OCI-LY3 (cell line): ENCODE results near the gene CENPT.

Experiments
- H2AFZ ChIP-seq: fragments of 200-600, 300-600 bp; shearing (Covaris generic); 2 replicates; pipeline ENCODE4 v1.6.0; 2014; ENCODE audit warnings: antibody characterized with exemption, low read depth, low read length
- H3K27ac ChIP-seq: fragments of 200-600, 300-600 bp; sonication (generic); 2 replicates; pipeline ENCODE4 v1.5.1; 2014; ENCODE audit warnings: mild to moderate bottlenecking, low read length, moderate library complexity, mixed read lengths
- H3K27me3 ChIP-seq: fragments of 200-600, 300-600 bp; sonication (generic); 2 replicates; pipeline ENCODE4 v1.6.1; 2014; ENCODE audit warnings: low read depth, low read length, mixed read lengths
- H3K36me3 ChIP-seq: fragments of 200-600, 300-600 bp; sonication (generic); replicated peaks from 2 replicates; pipeline ENCODE3; 2014; ENCODE audit warnings: low read depth, low read length, mixed read lengths
- H3K4me1 ChIP-seq: fragments of 300-600, 200-600 bp; sonication (generic); 2 replicates; pipeline ENCODE4 v1.6.1; 2014; ENCODE audit warnings: low read length, mixed read lengths
- H3K4me2 ChIP-seq: fragments of 200-600, 300-600 bp; sonication (generic); 2 replicates; pipeline ENCODE4 v1.6.1; 2014; ENCODE audit warnings: low read length, mixed read lengths
- H3K4me3 ChIP-seq: fragments of 300-600, 200-600 bp; sonication (generic); 2 replicates; pipeline ENCODE4 v1.5.1; 2014; ENCODE audit warnings: antibody characterized with exemption, mild to moderate bottlenecking, low read length, moderate library complexity
- H3K79me2 ChIP-seq: fragments of 300-600, 200-600 bp; shearing (Covaris generic); 2 replicates; pipeline ENCODE4 v1.6.1; 2014; ENCODE audit warnings: mild to moderate bottlenecking, low read length, mixed read lengths
- H3K9ac ChIP-seq: fragments of 300-600, 200-600 bp; shearing (Covaris generic); 2 replicates; pipeline ENCODE4 v1.6.0; 2014; ENCODE audit warnings: mild to moderate bottlenecking, low read length, moderate library complexity
- H3K9me3 ChIP-seq: fragments of 200-600, 300-600 bp; shearing (Covaris generic); 2 replicates; pipeline ENCODE4 v1.6.1; 2014; ENCODE audit warnings: low read length, mixed read lengths; ENCODE audit not compliant: insufficient read depth
- H4K20me1 ChIP-seq: fragments of 200-600, 300-600 bp; sonication (generic); 2 replicates; pipeline ENCODE4 v1.6.1; 2016; ENCODE audit warnings: low read length, mixed read lengths; ENCODE audit not compliant: insufficient read depth
- EZH2phosphoT487 ChIP-seq: fragments of 200-600 bp; shearing (Covaris generic); IDR thresholded peaks from 2 replicates; pipeline ENCODE4 v1.6.1; 2018; ENCODE audit warnings: antibody characterized with exemption, mixed run types, low read depth
- TF ChIP-seq, protein P1 (sequence below): fragments of 200-600, 300-600 bp; sonication (generic); IDR thresholded peaks from 2 replicates; pipeline ENCODE4 v1.5.1; 2014; ENCODE audit warnings: antibody characterized with exemption, low read length, low read depth

CENPT gene

DNA sequence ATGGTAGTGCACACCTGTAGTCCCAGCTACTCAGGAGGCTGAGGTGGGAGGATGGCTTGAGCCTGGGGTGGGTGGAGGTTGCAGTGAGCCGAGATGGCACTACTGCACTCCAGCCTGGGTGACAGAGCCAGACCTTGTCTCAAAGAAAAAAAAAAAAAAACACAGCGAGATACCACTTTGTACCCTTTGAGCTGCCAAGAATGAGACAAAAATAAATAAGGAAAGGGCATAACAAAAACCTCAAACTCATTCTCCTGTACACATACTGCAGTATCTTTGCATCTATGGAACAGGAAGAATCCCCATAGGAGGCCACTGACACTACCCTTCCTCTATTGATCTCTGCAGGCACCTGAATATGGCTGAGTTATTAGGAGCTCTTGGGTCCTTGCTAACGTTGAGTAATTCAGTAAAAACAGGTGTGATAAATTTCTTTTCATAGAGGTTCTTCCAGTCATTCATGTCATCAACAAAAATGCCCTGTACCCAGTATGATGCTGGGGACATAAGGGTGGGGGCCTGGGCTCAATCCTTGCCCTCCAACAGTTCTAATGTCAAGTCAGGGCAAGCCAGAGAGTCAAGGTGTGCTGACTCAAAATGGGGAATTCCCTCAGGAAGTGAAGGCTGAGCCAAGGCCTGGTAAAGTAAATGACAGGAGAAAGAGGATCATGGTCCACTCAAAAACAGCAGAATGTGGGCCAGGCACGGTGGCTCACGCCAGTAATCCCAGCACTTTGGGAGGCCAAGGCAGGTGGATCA lies 68.1 kb downstream of the CENPT start:
- no peak overlapping the region for H3K4me3 ChIP-seq
- peaks cover 35% of the 10 kb centered on the region for H4K20me1 ChIP-seq
- H3K36me3 ChIP-seq, result peaks cover 3% of the 10 kb centered on the region
- no peak overlapping the region for H3K9ac ChIP-seq
- peaks cover 16% of the 10 kb centered on the region; the same call in 1 of the 2 replicates for H3K79me2 ChIP-seq
- H3K9me3 ChIP-seq, result no peaks in the 10 kb centered on the region
- no peaks in the 10 kb centered on the region for H3K27me3 ChIP-seq
- TF ChIP-seq, protein P1, sequence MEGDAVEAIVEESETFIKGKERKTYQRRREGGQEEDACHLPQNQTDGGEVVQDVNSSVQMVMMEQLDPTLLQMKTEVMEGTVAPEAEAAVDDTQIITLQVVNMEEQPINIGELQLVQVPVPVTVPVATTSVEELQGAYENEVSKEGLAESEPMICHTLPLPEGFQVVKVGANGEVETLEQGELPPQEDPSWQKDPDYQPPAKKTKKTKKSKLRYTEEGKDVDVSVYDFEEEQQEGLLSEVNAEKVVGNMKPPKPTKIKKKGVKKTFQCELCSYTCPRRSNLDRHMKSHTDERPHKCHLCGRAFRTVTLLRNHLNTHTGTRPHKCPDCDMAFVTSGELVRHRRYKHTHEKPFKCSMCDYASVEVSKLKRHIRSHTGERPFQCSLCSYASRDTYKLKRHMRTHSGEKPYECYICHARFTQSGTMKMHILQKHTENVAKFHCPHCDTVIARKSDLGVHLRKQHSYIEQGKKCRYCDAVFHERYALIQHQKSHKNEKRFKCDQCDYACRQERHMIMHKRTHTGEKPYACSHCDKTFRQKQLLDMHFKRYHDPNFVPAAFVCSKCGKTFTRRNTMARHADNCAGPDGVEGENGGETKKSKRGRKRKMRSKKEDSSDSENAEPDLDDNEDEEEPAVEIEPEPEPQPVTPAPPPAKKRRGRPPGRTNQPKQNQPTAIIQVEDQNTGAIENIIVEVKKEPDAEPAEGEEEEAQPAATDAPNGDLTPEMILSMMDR, result no peak
- no peak for TF ChIP-seq EZH2phosphoT487
- no peak overlapping the region for H3K27ac ChIP-seq
- no peak overlapping the region for H3K4me2 ChIP-seq
- H3K4me1 ChIP-seq, result peaks cover 2% of the 10 kb centered on the region; the same call in 1 of the 2 replicates
- no peak overlapping the region for H2AFZ ChIP-seq
